ENCODE results near the gene AZI2. TPM values are rescaled to one million over a fixed set of nuclear protein-coding genes. Genes with fewer than 3 reads are reported as not detected.

AZI2 gene
- polyA plus RNA-seq, 1 of the 3 experiments (the other 2 are of a cell fraction), result 27.3 TPM

GRCh38 chr3:28295898-28296490, 52.6 kb downstream of the AZI2 start:
- Histone ChIP-seq H3K27me3 (ENCODE audit: insufficient read depth) (no peaks in the 10 kb centered on the region), H3K4me1 (ENCODE audit: control insufficient read depth in 1 of 2, insufficient read depth in 2 of 2, low read depth in 1 of 2, low read length in 1 of 2) (no peaks in the 10 kb centered on the region; a peak in 2 of 4 replicates), H3K4me2 (peak overlapping the region; percentile 21), H3K79me2 (ENCODE audit: insufficient read depth) (no peaks in the 10 kb centered on the region), H3K27ac (ENCODE audit: low read depth in 2 of 2, low read length in 1 of 2) (no peak overlapping the region), H3K4me3 (ENCODE audit: low read depth in 2 of 2, low read length in 1 of 2) (no peak overlapping the region), H3K9me2 (no peaks in the 10 kb centered on the region), H3F3A (replicated peaks; ENCODE audit: insufficient read depth) (peaks cover 3% of the 10 kb centered on the region), H3K9ac (no peak overlapping the region), H3K36me3 (replicated peaks in 1 of 2; ENCODE audit: control insufficient read depth in 1 of 2, insufficient read depth in 2 of 2, low read length in 1 of 2) (peaks cover 6 to 11% of the 10 kb centered on the region in 2 experiments), H4K20me1 (ENCODE audit: insufficient read depth) (no peaks in the 10 kb centered on the region), H2AFZ (ENCODE audit: low read depth) (no peak overlapping the region), H3K9me3 (no peaks in the 10 kb centered on the region)
- POLR2A ChIA-PET, result no interaction called here
- TF ChIP-seq PBX3 (IDR thresholded peaks at IDR 0.05) (no peak), IRF3 (IDR thresholded peaks at IDR 0.05; ENCODE audit: low read depth, low read length) (no peak), RAD21 (IDR thresholded peaks at IDR 0.05; ENCODE audit: low read length) (no peak), MXI1 (IDR thresholded peaks at IDR 0.05; ENCODE audit: low read depth, low read length) (no peak), NRF1 (IDR thresholded peaks at IDR 0.05; ENCODE audit: low read depth, low read length) (no peak), GATA2 (CRISPR knock-in tag; IDR thresholded peaks at IDR 0.05) (no peak), TCF12 (IDR thresholded peaks at IDR 0.05) (no peak), RFX5 (IDR thresholded peaks at IDR 0.05; ENCODE audit: low read length) (no peak), MAX (IDR thresholded peaks at IDR 0.05; ENCODE audit: low read depth) (no peak), POLR2AphosphoS5 (IDR thresholded peaks at IDR 0.05; ENCODE audit: low read depth, low read length) (no peak)
- CTCF ChIA-PET, result interaction anchor here (1.7 to 2.6 kb wide), 2 partner anchors 9 to 583 kb away, joined by 7 to 10 read pairs; no protein-coding TSS in a partner anchor
- no peak for DNase-seq

GRCh38 chr3:28294667-28295413, 53.8 kb downstream of the AZI2 start:
- Histone ChIP-seq H3F3A (replicated peaks; ENCODE audit: insufficient read depth) (peaks cover 3% of the 10 kb centered on the region), H3K4me2 (no peak overlapping the region), H3K9ac (no peak overlapping the region), H4K20me1 (ENCODE audit: insufficient read depth) (no peaks in the 10 kb centered on the region), H3K4me1 (ENCODE audit: control insufficient read depth in 1 of 2, insufficient read depth in 2 of 2, low read depth in 1 of 2, low read length in 1 of 2) (no peaks in the 10 kb centered on the region; a peak in 2 of 4 replicates), H3K27me3 (ENCODE audit: insufficient read depth) (no peaks in the 10 kb centered on the region), H3K36me3 (replicated peaks in 1 of 2; ENCODE audit: control insufficient read depth in 1 of 2, insufficient read depth in 2 of 2, low read length in 1 of 2) (peaks cover 11 to 13% of the 10 kb centered on the region in 2 experiments), H3K27ac (ENCODE audit: low read depth in 2 of 2, low read length in 1 of 2) (no peak overlapping the region), H2AFZ (ENCODE audit: low read depth) (no peak overlapping the region), H3K9me2 (no peaks in the 10 kb centered on the region), H3K79me2 (ENCODE audit: insufficient read depth) (no peaks in the 10 kb centered on the region), H3K4me3 (ENCODE audit: low read depth in 2 of 2, low read length in 1 of 2) (no peak overlapping the region), H3K9me3 (no peaks in the 10 kb centered on the region)
- WGBS (ENCODE audit: low lambda C conversion rate), result 96% methylated on average over 7 of the region's 7 CpGs
- ChIA-PET POLR2A (no interaction called here), CTCF (no interaction called here)
- no peak for DNase-seq
- TF ChIP-seq RCOR1 (IDR thresholded peaks at IDR 0.05; ENCODE audit: low read length), result no peak
- TF ChIP-seq PBX3 (IDR thresholded peaks at IDR 0.05), result no peak
- no peak for TF ChIP-seq SIN3A (IDR thresholded peaks at IDR 0.05; ENCODE audit: borderline replicate concordance, low read depth, low read length)
- TF ChIP-seq ELF1 (IDR thresholded peaks at IDR 0.05), result no peak
- TF ChIP-seq EP300 (IDR thresholded peaks at IDR 0.05; ENCODE audit: borderline replicate concordance in 1 of 2, low read depth in 1 of 2, low read length in 1 of 2), result no peak
- TF ChIP-seq NFIC (IDR thresholded peaks at IDR 0.05; ENCODE audit: borderline replicate concordance), result no peak
- no peak for TF ChIP-seq REST (IDR thresholded peaks at IDR 0.05; ENCODE audit: low read depth, low read length)
- TF ChIP-seq CTCF (IDR thresholded peaks at IDR 0.05), result no peak
- TF ChIP-seq MAX (IDR thresholded peaks at IDR 0.05; ENCODE audit: low read depth), result no peak

Measured in SK-N-SH (cell line).